Fibroblast of lung (primary cell): ENCODE measurements around the gene ACR.

Source experiments
- EZH2 ChIP-seq: IDR thresholded peaks from 2 replicates; pipeline ENCODE4 v1.5.1; 2012; ENCODE audit warnings: low read length, control low read depth, mild to moderate bottlenecking; ENCODE audit errors: missing control alignments
- TF ChIP-seq, protein P1 (sequence below), 2 donors: IDR thresholded peaks in 1 of 2; conservative IDR thresholded peaks in 1 of 2; 1 replicate in 1 of 2; 2 replicates in 1 of 2; pipeline ENCODE4 v1.5.1; 2011 to 2012; ENCODE audit warnings: low read length in 2 of 2, control low read depth in 1 of 2, inconsistent platforms in 1 of 2, low read depth in 1 of 2, mild to moderate bottlenecking in 1 of 2

DNA sequence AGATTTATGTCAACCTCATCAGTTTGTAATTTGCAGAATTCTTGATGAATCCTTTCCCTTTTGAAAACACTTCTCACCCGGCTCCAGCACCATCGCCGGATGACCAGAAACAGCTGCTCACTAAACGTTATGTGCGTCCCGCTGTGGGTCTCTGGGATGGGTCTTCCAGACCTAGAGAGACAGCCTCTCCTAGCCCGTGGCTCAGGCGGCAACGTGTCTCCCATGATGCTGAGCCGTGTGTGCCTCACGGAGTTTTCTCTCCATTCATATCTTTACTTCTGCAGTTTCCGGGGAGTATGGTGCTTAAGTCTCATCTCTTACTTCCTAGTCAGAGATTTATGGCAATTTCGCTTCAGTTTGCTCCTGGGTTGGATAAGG, 25.0 kb upstream of the ACR start:
- TF ChIP-seq, protein P1, sequence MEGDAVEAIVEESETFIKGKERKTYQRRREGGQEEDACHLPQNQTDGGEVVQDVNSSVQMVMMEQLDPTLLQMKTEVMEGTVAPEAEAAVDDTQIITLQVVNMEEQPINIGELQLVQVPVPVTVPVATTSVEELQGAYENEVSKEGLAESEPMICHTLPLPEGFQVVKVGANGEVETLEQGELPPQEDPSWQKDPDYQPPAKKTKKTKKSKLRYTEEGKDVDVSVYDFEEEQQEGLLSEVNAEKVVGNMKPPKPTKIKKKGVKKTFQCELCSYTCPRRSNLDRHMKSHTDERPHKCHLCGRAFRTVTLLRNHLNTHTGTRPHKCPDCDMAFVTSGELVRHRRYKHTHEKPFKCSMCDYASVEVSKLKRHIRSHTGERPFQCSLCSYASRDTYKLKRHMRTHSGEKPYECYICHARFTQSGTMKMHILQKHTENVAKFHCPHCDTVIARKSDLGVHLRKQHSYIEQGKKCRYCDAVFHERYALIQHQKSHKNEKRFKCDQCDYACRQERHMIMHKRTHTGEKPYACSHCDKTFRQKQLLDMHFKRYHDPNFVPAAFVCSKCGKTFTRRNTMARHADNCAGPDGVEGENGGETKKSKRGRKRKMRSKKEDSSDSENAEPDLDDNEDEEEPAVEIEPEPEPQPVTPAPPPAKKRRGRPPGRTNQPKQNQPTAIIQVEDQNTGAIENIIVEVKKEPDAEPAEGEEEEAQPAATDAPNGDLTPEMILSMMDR (conservative IDR thresholded peaks at IDR 0.05 in 1 of 2, IDR thresholded peaks at IDR 0.05 in 1 of 2; ENCODE audit: low read depth in 1 of 2, low read length in 2 of 2): no peak
- no peak for TF ChIP-seq EZH2
